ENCODE results near the gene PAX4. TPM values are rescaled to one million over a fixed set of nuclear protein-coding genes. Genes with fewer than 3 reads are reported as not detected.

PAX4 gene
- polyA plus RNA-seq, 1 of the 3 experiments (the other 2 are of a cell fraction): not detected

- Histone ChIP-seq H3K79me2 (ENCODE audit: insufficient read depth) (peaks cover 86% of the 10 kb centered on the region), H4K20me1 (ENCODE audit: insufficient read depth) (peaks cover 68% of the 10 kb centered on the region)
Observed at GRCh38 chr7:127655720-127656119, 37.8 kb upstream of the PAX4 start.

More at GRCh38 chr7:127655720-127656119, 37.8 kb upstream of the PAX4 start:
- no peak for DNase-seq
- Histone ChIP-seq H3K9me3 (no peaks in the 10 kb centered on the region), H3K27me3 (ENCODE audit: insufficient read depth) (no peaks in the 10 kb centered on the region), H3K9me2 (no peaks in the 10 kb centered on the region), H3K36me3 (replicated peaks in 1 of 2; ENCODE audit: control insufficient read depth in 1 of 2, insufficient read depth in 2 of 2, low read length in 1 of 2) (peaks cover 23 to 25% of the 10 kb centered on the region in 2 experiments), H3K27ac (ENCODE audit: low read depth in 2 of 2, low read length in 1 of 2) (no peak overlapping the region), H3K4me3 (ENCODE audit: low read depth in 2 of 2, low read length in 1 of 2) (no peak overlapping the region), H3K4me2 (no peak overlapping the region), H3K9ac (no peak overlapping the region), H3K4me1 (ENCODE audit: control insufficient read depth in 1 of 2, insufficient read depth in 2 of 2, low read depth in 1 of 2, low read length in 1 of 2) (peaks cover 21 to 28% of the 10 kb centered on the region in 2 experiments), H2AFZ (ENCODE audit: low read depth) (no peak overlapping the region), H3F3A (replicated peaks; ENCODE audit: insufficient read depth) (no peaks in the 10 kb centered on the region)
- CTCF ChIA-PET: interaction anchor here (1.5 kb wide), 1 partner anchor 379 kb away, joined by 4 read pairs; no protein-coding TSS in a partner anchor
- POLR2A ChIA-PET: no interaction called here
- WGBS (ENCODE audit: low lambda C conversion rate): 92% methylated on average over 2 of the region's 2 CpGs
- TF ChIP-seq NFIC (IDR thresholded peaks at IDR 0.05; ENCODE audit: borderline replicate concordance) (no peak), SIN3A (IDR thresholded peaks at IDR 0.05; ENCODE audit: borderline replicate concordance, low read depth, low read length) (no peak), USF2 (IDR thresholded peaks at IDR 0.05; ENCODE audit: borderline replicate concordance, low read depth, low read length) (no peak), REST (IDR thresholded peaks at IDR 0.05; ENCODE audit: low read depth, low read length) (no peak), FOXJ3 (CRISPR knock-in tag; IDR thresholded peaks at IDR 0.05) (no peak), RXRA (IDR thresholded peaks at IDR 0.05; ENCODE audit: borderline replicate concordance, low read depth) (no peak), ZBTB33 (IDR thresholded peaks at IDR 0.05; ENCODE audit: borderline replicate concordance, low read depth) (no peak), EP300 (IDR thresholded peaks at IDR 0.05; ENCODE audit: borderline replicate concordance in 1 of 2, low read depth in 1 of 2, low read length in 1 of 2) (no peak)
